ENCODE measurements around the gene ATAD3A. TPM values are rescaled to one million over a fixed set of nuclear protein-coding genes. Genes with fewer than 3 reads are reported as not detected.
"Not testable (repeated sequence)": the region's sequence is repeated elsewhere in the genome, so short reads cannot be mapped to it uniquely, and the experiment has no call there.

The ATAD3A gene
- total RNA-seq, 2 donors from 2014 or later = 19.6 to 74.0 TPM

GRCh38 chr1:1527092-1527816 is 15.3 kb downstream of the ATAD3A start:
- intact Hi-C loops (cut with DNase I) = no loop called here
- H3K9me3 ChIP-seq = no peaks in the 10 kb centered on the region
- no peaks in the 10 kb centered on the region for H3K27me3 ChIP-seq
- no peaks in the 10 kb centered on the region for H3K36me3 ChIP-seq
- H3K4me3 ChIP-seq = no peak overlapping the region
- no peaks in the 10 kb centered on the region for H3K4me1 ChIP-seq
- no peak overlapping the region for H3K9ac ChIP-seq (ENCODE audit: low read depth in 2 of 2, low read length in 2 of 2)
- no peak for TF ChIP-seq CTCF (IDR thresholded peaks at IDR 0.05)
- H3K27ac ChIP-seq = no peak overlapping the region
- no peak for DNase-seq

DNA sequence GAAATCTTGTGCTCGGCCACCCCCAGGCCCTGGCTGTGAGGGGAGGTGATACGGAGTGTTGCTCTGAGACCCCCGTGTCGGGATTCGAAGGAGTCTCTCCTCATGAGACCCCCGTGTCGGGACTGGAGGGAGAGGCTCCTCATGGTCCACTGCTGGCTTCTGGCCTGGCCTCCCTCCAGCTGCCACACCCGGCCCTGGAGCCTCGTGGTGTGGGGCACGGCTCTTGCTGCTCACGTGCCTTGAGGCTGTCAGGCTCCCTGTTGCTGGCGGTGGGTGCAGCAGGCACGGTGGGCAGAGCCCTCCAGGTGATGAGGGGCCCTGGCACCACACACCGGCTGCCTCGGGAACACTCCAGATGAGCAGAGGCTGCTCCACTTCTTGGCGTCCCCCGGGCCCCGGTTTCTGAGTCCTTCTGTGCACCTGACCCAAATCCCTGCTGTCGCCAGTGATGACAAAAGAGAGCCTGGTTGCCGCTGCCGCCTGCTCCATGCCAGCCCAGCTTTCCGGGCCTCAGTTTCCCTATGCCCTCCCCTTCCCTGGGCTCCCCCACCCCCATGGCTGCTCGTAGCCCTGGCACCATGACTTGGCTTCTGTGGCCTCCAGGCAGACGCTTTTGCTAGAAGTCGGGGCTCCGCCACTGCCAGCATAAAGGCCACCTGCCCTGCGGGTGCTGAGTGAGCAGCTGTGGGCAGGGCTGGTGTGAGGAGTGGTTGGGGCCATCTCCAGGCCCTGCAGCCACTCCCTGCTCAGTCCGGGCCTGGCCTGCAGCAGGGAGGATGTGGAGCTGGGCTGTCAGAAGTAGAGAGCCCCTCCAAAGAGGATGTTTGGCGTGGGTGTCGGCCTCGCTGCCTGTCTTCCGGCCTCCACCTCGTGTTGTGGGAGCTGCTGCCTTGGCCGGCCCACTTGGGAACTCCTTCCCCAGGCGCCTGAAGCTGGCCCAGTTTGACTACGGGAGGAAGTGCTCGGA is 16.6 kb downstream of the ATAD3A start:
- no peak for TF ChIP-seq CTCF (IDR thresholded peaks at IDR 0.05)
- Histone ChIP-seq H3K4me1 (no peaks in the 10 kb centered on the region), H3K9ac (ENCODE audit: low read depth in 2 of 2, low read length in 2 of 2) (no peak overlapping the region), H3K4me3 (no peak overlapping the region), H3K27me3 (no peaks in the 10 kb centered on the region), H3K36me3 (no peaks in the 10 kb centered on the region), H3K27ac (no peak overlapping the region), H3K9me3 (no peaks in the 10 kb centered on the region)
- intact Hi-C loops (cut with DNase I) = no loop called here
- no peak for DNase-seq

- DNase-seq = no peak
- H3K27ac ChIP-seq = no peak overlapping the region
- H3K4me3 ChIP-seq = no peak overlapping the region
- H3K4me1 ChIP-seq = no peaks in the 10 kb centered on the region
- intact Hi-C loops (cut with DNase I) = no loop called here
- H3K27me3 ChIP-seq = no peaks in the 10 kb centered on the region
- H3K36me3 ChIP-seq = no peaks in the 10 kb centered on the region
- H3K9ac ChIP-seq (ENCODE audit: low read depth in 2 of 2, low read length in 2 of 2) = no peak overlapping the region
- no peaks in the 10 kb centered on the region for H3K9me3 ChIP-seq
- TF ChIP-seq CTCF (IDR thresholded peaks at IDR 0.05) = no peak
Observed at GRCh38 chr1:1529321-1529720, 17.4 kb downstream of the ATAD3A start.

DNA sequence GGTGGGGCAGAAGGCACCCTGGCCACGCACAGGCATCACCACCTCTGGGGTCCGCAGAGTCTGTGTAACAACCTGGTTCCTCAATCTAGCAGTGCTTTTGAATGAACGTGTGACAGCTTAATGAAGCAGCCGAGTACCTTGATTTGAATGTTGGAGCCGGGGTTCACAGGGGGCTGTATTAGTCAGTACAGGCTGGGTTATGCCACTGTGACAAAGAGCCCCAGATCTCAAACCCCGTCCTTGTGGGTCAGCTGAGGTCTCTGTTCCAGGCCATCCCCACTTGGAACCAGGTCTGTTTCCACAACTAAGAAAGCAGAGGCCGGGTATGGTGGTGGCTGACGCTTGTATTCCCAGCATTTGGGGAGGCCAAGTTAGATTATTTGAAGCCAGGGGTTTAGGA is 18.0 kb downstream of the ATAD3A start:
- TF ChIP-seq CTCF (IDR thresholded peaks at IDR 0.05) = no peak
- H3K9me3 ChIP-seq = no peaks in the 10 kb centered on the region
- H3K4me1 ChIP-seq = no peaks in the 10 kb centered on the region
- intact Hi-C loops (cut with DNase I) = no loop called here
- H3K9ac ChIP-seq (ENCODE audit: low read depth in 2 of 2, low read length in 2 of 2) = no peak overlapping the region
- no peak for DNase-seq
- H3K27me3 ChIP-seq = no peaks in the 10 kb centered on the region
- H3K27ac ChIP-seq = no peak overlapping the region
- H3K36me3 ChIP-seq = no peaks in the 10 kb centered on the region
- H3K4me3 ChIP-seq = no peak overlapping the region

GRCh38 chr1:1531947-1532346 is 20.0 kb downstream of the ATAD3A start:
- TF ChIP-seq CTCF (IDR thresholded peaks at IDR 0.05) = no peak
- intact Hi-C loops (cut with DNase I) = no loop called here
- H3K4me1 ChIP-seq = no peaks in the 10 kb centered on the region
- H3K9me3 ChIP-seq = no peaks in the 10 kb centered on the region
- H3K9ac ChIP-seq (ENCODE audit: low read depth in 2 of 2, low read length in 2 of 2) = no peak overlapping the region
- no peaks in the 10 kb centered on the region for H3K36me3 ChIP-seq
- DNase-seq = no peak
- no peaks in the 10 kb centered on the region for H3K27me3 ChIP-seq
- no peak overlapping the region for H3K27ac ChIP-seq
- H3K4me3 ChIP-seq = no peak overlapping the region

DNA sequence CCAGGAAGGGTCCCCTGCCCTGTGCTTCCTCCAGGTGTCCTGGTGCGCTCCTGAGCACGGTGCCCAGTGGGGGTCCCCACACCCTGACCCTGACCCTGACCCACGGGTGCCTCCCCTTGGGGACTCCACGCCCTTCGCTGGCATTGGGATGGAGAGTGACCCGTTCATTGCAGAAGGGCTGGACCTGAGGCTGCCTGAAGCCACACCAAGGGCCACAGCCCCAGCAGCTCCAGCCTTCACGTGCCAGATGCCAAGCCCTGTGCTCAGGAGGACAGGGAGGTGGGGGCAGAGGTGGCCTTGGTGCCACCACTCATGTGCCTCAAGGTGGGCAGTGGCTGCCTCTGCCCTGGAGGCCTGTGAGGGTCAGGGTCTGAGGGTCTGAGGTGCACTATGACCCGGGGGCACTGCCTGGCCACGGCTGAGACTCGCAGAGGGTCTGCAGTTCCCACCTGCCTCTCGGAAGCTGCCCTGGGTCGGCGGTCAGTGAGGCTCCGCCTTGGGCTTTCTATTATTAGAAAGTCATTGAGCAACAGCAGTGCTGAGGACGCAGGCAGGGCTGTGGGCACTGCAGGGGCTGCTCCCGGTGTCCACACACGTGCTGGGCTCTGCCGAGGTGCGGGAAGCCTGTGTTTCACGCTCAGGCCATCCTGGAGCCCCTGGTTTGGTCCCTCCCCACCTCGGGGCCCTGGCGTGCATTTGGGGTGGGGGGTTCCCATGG is 21.4 kb downstream of the ATAD3A start:
- H3K9ac ChIP-seq (ENCODE audit: low read depth in 2 of 2, low read length in 2 of 2); H3K9me3 ChIP-seq; intact Hi-C loops (cut with DNase I); H3K27me3 ChIP-seq; H3K4me1 ChIP-seq; DNase-seq; H3K27ac ChIP-seq; H3K4me3 ChIP-seq; H3K36me3 ChIP-seq: not testable (repeated sequence)

DNA sequence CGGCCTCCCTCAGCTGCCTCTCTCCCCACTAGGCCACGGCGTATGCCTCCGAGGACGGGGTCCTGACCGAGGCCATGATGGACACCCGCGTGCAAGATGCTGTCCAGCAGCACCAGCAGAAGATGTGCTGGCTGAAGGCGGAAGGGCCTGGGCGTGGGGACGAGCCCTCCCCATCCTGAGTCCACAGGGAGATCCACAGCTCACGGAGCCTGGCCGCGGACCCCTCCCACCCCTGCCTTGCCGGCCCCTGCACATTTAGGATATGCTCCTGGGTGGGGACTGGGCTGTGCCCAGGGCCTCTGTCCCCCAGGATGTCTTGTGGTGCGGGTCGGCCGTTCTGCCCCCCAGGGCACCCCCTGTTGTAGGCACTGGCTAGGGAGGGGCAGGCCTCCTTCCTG is 21.9 kb downstream of the ATAD3A start:
- H3K9ac ChIP-seq (ENCODE audit: low read depth in 2 of 2, low read length in 2 of 2); H3K36me3 ChIP-seq; DNase-seq; intact Hi-C loops (cut with DNase I); H3K4me3 ChIP-seq; H3K9me3 ChIP-seq; H3K4me1 ChIP-seq; H3K27ac ChIP-seq; H3K27me3 ChIP-seq: not testable (repeated sequence)
